Left cardiac atrium (tissue), 4 donors: ENCODE data around the gene SCD5. TPM values are rescaled to one million over a fixed set of nuclear protein-coding genes. Genes with fewer than 3 reads are reported as not detected.

Source experiments
- ATAC-seq, 2 donors: fragments of 200-7000 bp; cut with Tn5 transposase; one replicate each; pipeline ENCODE4 v1.9.1; 2020; ENCODE audit warnings: mild to moderate bottlenecking in 2 of 2, moderate library complexity in 2 of 2
- DNase-seq: peaks from one replicate; pipeline ENCODE4 v3.0.0-alpha.2; 2020
- intact Hi-C, 2 donors: fragments of 100-400 bp; cut with DNase I; formaldehyde crosslinking; loops; one replicate each; pipeline versions ENCODE4 v1.14.1 to v1.15.1; 2022 to 2023
- total RNA-seq, 2 donors: library from RNA; stranded (reverse); fragmentation: NEBNext Ultra II Directional; extraction: Animal tissue kit (Norgen Biotek cat#: 25700); gene quantifications; one replicate each; pipeline ENCODE4 v1.2.1, GENCODE V29; 2021
- donor health status: DM: no; HTN: yes; CAD: no.
- donor health status: DM: no; HTN: yes; CAD: no; lungs with severe emphysema.
- donor health status: DM: yes; HTN: yes; CAD: no.
- donor health status: Dilated cardiomyopathy.

The SCD5 gene
- total RNA-seq, 2 donors from 2014 or later = 7.1 to 9.1 TPM

GRCh38 chr4:82620126-82620735 is 178.4 kb downstream of the SCD5 start:
- ATAC-seq (no peak), DNase-seq (no peak)
- intact Hi-C loops = no loop called here

GRCh38 chr4:82618103-82618720 is 180.4 kb downstream of the SCD5 start:
- DNase-seq (no peak), ATAC-seq (peak in 1 of 2 donors; percentile 17)
- intact Hi-C loops = no loop called here

DNA sequence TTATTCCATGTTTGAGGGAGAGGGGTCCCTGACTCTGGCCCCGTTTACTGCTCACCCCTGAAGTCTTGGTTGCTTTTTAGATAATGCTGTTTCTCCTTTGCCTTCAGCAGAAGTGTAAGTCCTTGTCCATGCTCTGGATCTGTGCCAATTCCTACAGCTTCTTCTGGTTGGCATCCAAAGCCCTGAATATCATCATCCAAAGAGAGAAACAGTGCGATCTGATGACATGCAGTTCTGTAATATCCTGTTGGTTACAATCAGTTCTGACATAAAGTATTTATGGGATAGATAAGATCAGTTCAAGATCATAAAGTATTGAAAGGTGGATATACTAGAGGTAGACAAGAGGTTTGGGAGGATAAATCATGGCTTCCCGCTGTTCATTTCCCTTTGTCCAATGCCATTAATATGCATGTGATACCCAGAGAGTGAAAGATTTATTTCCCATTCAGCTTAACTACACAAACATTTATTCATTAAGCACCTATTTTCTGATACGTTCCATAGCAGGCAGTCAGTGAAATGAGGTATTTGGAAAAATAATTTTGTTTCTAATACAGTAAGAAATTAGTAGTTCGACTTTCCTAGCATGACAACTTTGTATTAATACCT is 183.7 kb downstream of the SCD5 start:
- intact Hi-C loops = no loop called here
- ATAC-seq = no peak
- DNase-seq = no peak

GRCh38 chr4:82613121-82613520 is 185.5 kb downstream of the SCD5 start:
- ATAC-seq (no peak), DNase-seq (no peak)
- intact Hi-C loops = no loop called here

DNA sequence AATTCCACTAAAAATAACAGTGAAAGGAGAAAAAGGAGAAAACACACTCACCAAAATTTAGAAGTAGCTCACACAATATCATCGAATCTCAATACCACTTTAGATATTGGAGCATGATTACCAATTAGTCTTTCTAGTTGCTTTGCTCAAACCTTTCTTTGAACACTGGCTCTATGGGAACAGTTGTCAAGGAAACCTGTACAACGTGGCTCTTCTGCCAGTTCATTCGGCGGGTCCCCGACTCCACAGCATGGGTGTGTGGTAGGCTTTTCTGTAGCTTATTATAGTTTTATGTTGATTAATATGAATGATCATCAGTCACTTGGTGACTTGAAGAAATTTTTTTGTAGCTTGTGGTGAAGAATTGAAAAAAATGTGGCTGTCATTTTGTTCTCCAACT is 186.6 kb downstream of the SCD5 start:
- no peak for ATAC-seq
- DNase-seq = no peak
- intact Hi-C loops = no loop called here

GRCh38 chr4:82611527-82611926 is 187.1 kb downstream of the SCD5 start:
- ATAC-seq (no peak), DNase-seq (no peak)
- intact Hi-C loops = no loop called here

DNA sequence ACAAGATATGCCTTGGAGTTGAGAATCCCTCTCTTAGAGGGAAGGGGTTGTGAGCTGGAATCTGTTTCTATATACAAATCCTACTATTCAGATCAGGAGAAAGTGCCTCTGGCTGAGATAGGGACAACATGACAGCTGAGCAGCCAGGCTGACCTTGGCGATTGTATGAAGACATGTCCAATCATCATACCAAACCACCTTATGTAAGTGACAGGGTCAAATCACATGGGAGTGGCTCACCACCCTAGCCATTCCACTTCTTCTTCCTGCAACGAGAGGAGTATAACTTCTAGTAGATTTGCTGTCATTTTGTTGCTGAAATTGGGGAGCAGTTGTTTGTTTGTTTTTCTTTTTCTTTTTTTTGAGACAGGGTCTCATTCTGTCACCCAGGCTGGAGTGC is 188.6 kb downstream of the SCD5 start:
- intact Hi-C loops = no loop called here
- ATAC-seq (no peak), DNase-seq (no peak)

DNA sequence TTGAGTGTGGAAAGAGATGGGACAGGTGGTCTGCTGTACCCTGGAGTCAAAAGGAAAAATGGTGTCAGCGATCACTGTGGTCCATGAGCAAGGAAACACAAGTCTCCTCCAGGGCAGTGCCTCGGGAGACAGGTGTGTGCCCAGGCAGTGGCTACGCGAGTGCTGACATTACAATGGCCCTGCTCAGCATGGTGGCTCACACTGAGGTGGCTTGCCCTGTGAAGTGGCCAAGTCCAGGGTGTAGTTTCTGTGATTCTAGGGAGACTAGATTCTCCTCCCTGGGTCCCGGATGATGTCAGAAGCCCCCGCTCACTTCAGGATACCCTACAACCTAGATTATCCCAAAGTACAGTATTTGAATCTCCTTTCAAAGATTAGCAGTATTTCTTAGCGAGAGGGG is 192.0 kb downstream of the SCD5 start:
- ATAC-seq = no peak
- DNase-seq = no peak
- intact Hi-C loops = no loop called here

DNA sequence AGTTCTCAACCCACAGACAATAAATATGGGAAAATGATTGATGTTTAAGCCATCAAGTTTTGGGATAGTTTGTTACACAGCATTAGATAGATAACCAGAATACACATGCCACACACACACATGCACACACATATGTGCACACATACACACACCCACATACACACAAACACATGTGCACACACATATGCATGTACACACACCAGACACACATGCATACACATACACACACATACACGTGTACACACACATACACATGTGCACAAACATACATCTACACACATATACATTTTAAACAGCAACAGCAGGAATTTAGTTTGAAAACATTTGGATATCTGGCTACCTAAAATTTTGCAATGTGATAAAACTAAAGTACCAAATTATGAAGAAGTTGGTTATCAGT is 194.1 kb downstream of the SCD5 start:
- no peak for ATAC-seq
- intact Hi-C loops = no loop called here
- DNase-seq = no peak

DNA sequence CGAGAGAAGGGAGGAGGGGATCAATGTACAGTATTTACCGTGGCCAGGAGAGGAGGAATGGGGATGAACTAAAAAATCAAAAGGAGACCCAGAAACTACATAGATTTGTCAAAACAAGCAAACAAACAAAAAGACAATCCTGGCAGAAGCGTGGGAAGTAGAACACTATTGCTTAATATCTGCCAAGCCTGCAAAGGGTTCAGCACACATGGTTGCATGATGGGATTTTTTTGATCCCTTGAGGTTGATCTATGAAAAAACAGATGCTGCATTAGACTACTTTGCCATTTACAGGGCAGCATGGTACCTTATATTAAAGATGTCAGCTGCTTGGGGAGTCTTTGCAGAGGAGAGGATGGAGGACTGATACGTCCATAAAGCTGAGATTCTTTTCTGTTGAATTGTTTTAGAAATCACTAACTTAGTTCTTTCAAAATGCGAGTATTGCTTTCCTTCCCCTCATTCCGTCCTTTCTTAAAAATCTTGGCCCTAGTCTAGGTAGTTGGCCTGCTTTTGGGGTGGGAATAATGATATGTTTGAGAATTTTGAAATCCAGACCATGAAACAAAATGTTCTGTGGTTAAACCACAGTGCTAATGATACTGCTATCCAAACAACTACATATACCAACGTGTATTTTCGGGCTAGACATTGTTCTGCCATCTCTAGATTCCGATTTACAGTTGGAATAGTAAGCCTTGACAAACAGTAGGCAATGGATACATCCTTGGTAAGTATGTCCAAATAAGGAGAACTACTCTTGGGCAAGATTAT is 197.2 kb downstream of the SCD5 start:
- peak in 1 of 2 donors; percentile 44 for ATAC-seq
- intact Hi-C loops = no loop called here

DNA sequence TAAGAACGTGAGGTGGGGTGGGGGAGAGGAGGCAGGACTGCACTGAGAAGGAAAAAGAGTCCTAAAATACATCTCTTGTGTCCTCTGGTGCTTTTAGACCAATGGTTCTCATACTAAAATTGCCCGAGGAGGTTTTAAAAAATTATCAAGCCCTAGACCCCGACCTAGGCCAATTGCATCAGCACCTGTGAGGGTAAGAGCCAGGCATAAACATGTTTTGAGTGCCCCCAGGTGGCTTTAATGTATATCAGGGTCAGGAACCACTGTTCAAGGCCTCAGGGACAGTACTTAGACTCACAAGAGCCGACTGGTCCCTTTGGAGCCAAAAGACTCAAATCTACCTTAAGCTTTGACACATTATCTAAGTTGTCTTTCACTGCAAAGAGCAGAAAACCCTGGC is 199.3 kb downstream of the SCD5 start:
- ATAC-seq = no peak

More for the DNA sequence above, 197.2 kb downstream of the SCD5 start:
- DNase-seq = no peak

GRCh38 chr4:82594456-82594855 is 204.1 kb downstream of the SCD5 start:
- DNase-seq = no peak
- intact Hi-C loops = no loop called here
- no peak for ATAC-seq

More for the DNA sequence above, 199.3 kb downstream of the SCD5 start:
- intact Hi-C loops = no loop called here
- no peak for DNase-seq

GRCh38 chr4:82593411-82593810 is 205.2 kb downstream of the SCD5 start:
- intact Hi-C loops = no loop called here
- ATAC-seq = no peak
- DNase-seq = no peak

GRCh38 chr4:82592639-82593038 is 206.0 kb downstream of the SCD5 start:
- intact Hi-C loops = no loop called here
- ATAC-seq (no peak), DNase-seq (no peak)

GRCh38 chr4:82591592-82591991 is 207.0 kb downstream of the SCD5 start:
- intact Hi-C loops = no loop called here
- no peak for ATAC-seq
- DNase-seq = no peak

DNA sequence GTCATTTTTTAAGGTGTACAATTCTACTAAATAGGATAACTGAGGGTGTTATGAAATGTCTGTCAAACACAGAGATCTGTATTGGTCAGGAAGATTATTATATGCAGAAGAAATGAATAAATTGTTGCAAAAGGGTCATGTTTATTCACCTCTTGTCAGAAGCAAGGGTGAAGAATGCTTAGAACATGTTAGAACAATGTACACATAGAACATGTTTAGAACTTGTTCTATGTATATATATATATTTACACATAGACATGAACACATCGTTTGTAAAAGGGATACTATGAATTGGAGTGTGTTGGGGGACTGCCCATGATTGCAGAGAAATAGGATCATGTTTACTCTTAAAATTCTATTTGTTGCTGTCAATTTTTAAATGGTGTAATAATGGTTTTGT is 208.8 kb downstream of the SCD5 start:
- intact Hi-C loops = no loop called here
- no peak for ATAC-seq

DNA sequence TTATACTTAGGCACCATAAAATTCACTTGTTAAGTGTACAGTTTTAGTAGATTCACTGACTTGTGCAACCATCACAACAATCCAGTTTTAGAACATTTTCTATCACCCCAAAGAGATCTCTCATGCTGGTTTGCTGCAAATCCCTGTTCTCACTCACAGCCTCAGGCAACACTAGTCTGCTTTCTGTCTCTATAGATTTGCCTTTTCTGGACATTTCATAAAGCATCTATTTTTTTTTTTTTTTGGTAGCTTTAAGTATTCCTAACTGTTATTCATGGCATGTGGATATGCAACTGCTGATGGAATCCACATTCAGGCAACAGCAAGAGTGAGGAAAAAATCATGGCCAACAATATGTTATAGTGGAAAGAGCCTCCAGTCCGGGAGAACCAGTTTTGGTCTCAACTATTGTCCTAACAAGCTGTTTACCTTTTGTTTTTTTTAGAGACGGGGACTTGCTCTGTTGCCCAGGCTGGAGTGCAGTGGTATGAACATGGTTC is 209.8 kb downstream of the SCD5 start:
- intact Hi-C loops = no loop called here
- DNase-seq = no peak
- no peak for ATAC-seq

More for the DNA sequence above, 208.8 kb downstream of the SCD5 start:
- DNase-seq = no peak

- intact Hi-C loops = no loop called here
- ATAC-seq (no peak), DNase-seq (no peak)
Observed at GRCh38 chr4:82587826-82588540, 210.6 kb downstream of the SCD5 start.

DNA sequence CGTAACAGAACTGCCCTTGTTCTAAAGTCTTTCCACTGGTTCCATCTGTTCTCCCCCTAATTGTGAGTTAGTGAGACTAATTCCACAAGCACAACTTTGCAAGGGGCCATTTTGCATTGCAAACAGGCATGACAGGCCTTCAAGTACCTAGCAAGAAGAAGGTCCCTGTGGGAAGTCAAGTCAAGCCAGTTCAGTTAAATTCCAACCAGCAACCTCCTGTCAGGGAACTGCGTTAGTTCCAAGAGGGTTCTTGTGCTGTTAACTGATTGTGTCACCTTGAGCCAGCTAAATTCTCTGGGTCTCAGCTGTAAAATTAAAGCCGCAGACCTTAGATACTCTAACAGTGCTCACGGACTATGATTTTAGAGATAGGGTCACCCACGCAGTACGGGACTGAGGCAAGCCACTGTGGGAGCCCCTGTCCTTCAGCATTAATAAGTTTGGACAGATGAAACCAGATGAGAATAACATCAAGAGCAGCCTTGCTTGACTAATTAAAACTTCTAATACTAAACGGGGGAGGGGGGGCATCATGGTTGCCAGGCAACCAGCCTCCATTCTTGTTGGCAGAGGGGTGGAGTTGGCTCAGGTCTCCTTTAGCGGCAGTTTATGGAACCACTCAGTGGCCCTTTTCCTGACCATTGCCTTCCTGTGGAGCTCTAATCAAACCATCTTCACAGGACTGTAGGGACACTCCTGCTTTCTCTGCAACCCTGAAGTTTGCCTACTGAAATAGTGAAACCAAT is 212.7 kb downstream of the SCD5 start:
- no peak for ATAC-seq
- DNase-seq = no peak
- intact Hi-C loops = no loop called here
